ENCODE measurements around the gene BST1.

DNA sequence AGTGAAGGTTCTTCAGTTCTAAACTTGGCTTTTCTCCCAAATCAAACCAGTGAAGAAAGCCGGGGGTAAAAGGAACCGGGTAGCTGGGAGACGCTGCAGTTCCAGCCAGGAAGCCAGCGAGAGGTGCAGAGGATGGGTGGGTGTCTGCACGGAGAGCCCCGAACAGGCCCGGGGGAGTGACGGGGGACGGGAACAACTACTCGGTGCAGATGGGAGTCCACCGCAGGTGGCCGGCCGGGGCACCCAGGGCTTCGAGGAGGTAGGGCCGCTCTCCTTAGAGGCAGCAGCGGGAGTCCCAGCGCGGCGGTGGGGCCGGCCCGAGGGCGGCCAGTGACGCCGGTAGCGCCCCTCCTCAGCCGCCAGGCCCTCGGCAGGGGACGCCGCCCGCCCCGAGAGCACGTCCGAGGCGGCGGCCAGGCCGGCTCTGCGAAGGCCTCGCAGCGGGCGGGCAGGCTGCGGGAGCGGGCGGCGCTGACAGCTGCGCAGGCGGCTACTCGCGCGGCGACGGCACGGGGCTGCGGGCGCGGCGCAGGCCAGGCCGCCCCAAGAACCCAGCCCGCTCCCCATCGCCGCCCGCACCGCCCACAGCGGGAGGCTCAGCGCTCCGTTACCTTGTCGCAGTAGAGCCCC lies 48.2 kb upstream of the BST1 start:
- TF ChIP-seq, protein P1, sequence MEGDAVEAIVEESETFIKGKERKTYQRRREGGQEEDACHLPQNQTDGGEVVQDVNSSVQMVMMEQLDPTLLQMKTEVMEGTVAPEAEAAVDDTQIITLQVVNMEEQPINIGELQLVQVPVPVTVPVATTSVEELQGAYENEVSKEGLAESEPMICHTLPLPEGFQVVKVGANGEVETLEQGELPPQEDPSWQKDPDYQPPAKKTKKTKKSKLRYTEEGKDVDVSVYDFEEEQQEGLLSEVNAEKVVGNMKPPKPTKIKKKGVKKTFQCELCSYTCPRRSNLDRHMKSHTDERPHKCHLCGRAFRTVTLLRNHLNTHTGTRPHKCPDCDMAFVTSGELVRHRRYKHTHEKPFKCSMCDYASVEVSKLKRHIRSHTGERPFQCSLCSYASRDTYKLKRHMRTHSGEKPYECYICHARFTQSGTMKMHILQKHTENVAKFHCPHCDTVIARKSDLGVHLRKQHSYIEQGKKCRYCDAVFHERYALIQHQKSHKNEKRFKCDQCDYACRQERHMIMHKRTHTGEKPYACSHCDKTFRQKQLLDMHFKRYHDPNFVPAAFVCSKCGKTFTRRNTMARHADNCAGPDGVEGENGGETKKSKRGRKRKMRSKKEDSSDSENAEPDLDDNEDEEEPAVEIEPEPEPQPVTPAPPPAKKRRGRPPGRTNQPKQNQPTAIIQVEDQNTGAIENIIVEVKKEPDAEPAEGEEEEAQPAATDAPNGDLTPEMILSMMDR (conservative IDR thresholded peaks at IDR 0.05; ENCODE audit: low read depth, low read length): no peak
- TF ChIP-seq EZH2 (IDR thresholded peaks at IDR 0.05; ENCODE audit: low read length, unreplicated experiment) (no peak), EZH2phosphoT487 (IDR thresholded peaks at IDR 0.05; ENCODE audit: borderline replicate concordance, low read length) (no peak)
